ENCODE data around the gene ST13. TPM values are rescaled to one million over a fixed set of nuclear protein-coding genes. Genes with fewer than 3 reads are reported as not detected.

ST13 gene
- total RNA-seq = 100 to 1,000 TPM; 108 to 231 (median 205) TPM
- 100 to 1,000 TPM in 1 of 2 donors, 10 to 100 TPM in 1; 40.0 to 155 TPM for polyA plus RNA-seq
- long read RNA-seq, donor 1, transcript ST13-201 (12 exons, 3,595 nt) = major isoform, 221 of 265 reads
- long read RNA-seq, donor 1, partial matches to known transcripts = 30 of 265 reads
- long read RNA-seq, donor 1, other reads (novel, unspliced or antisense) = 14 of 265 reads
- long read RNA-seq, donor 2, transcript ST13-201 (12 exons, 3,595 nt) = major isoform, 956 of 1,076 reads
- long read RNA-seq, donor 2, partial matches to known transcripts = 54 of 1,076 reads
- long read RNA-seq, donor 2, other reads (novel, unspliced or antisense) = 66 of 1,076 reads
- long read RNA-seq, donor 3, transcript ST13-201 (12 exons, 3,595 nt) = major isoform, 188 of 221 reads
- long read RNA-seq, donor 3, partial matches to known transcripts = 19 of 221 reads
- long read RNA-seq, donor 3, other reads (novel, unspliced or antisense) = 14 of 221 reads

- ATAC-seq = peak; percentile 97 to 99 (median 99)
- peak within 1 kb of the TSS; percentile 60 to 98 (median 86) for H3K4me3 ChIP-seq
- H3K27ac ChIP-seq = peak within 1 kb of the TSS; percentile 94 to 99 (median 97)
- H3K9me3 ChIP-seq = no peaks in the 10 kb centered on the region
- peak; percentile 98 to 99 (median 98) for DNase-seq
- TF ChIP-seq CTCF (IDR thresholded peaks at IDR 0.05) = peak in 8 of 12 donors; percentile 5 to 43 (median 22)
- TF ChIP-seq POLR2A (IDR thresholded peaks at IDR 0.05) = peak in 1 of 2 donors; percentile 76
- H3K27me3 ChIP-seq = no peaks in the 10 kb centered on the region
- 0 to 1% (median 1%) methylated on average over 51 to 63 of the region's 63 CpGs for WGBS, 4 donors
- intact Hi-C loops (cut with DNase I) = loop anchor here in 2 of 10 donors (2.0 kb wide), 1 partner anchor 38 kb away; the partner anchor contains the start of gene SLC25A17 (in 2 of the 2)
- peaks cover 0 to 16% (median 12%) of the 10 kb centered on the region in 9 donors for H3K36me3 ChIP-seq
- peaks cover 4 to 55% (median 43%) of the 10 kb centered on the region in 12 donors for H3K4me1 ChIP-seq
Observed at GRCh38 chr22:40856513-40857308, at the start of gene ST13, which contains the start of gene XPNPEP3. Gene ST13, minus strand, starts transcription at chr22:40856639. Its CDS starts 99 bp downstream, at chr22:40856540. Gene XPNPEP3, plus strand, starts transcription at chr22:40857148. Its CDS starts 34 bp downstream, at chr22:40857182.

- H3K4me3 ChIP-seq = no peak overlapping the region
- TF ChIP-seq POLR2A (IDR thresholded peaks at IDR 0.05) = no peak
- no peak for TF ChIP-seq CTCF (IDR thresholded peaks at IDR 0.05)
- H3K27me3 ChIP-seq = no peaks in the 10 kb centered on the region
- H3K4me1 ChIP-seq = peaks cover 0 to 12% (median 0%) of the 10 kb centered on the region in 12 donors
- H3K27ac ChIP-seq = peak overlapping the region in 1 of 12 donors; percentile 61
- intact Hi-C loops (cut with DNase I) = no loop called here
- WGBS, 4 donors = 82 to 96% (median 93%) methylated on average over 1 of the region's 1 CpG
- ATAC-seq = no peak
- H3K36me3 ChIP-seq = peaks cover 0 to 47% (median 32%) of the 10 kb centered on the region in 9 donors
- no peaks in the 10 kb centered on the region for H3K9me3 ChIP-seq
- no peak for DNase-seq
Observed at GRCh38 chr22:40904101-40904500, 47.7 kb upstream of the ST13 start.

GRCh38 chr22:40898850-40899357, 42.5 kb upstream of the ST13 start:
- Histone ChIP-seq H3K4me3 (no peak overlapping the region), H3K4me1 (peaks cover 0 to 12% (median 0%) of the 10 kb centered on the region in 12 donors), H3K9me3 (no peaks in the 10 kb centered on the region), H3K27me3 (no peaks in the 10 kb centered on the region), H3K27ac (no peak overlapping the region), H3K36me3 (peaks cover 0 to 20% (median 2%) of the 10 kb centered on the region in 9 donors)
- intact Hi-C loops (cut with DNase I) = loop anchor here in 1 of 10 donors (10.0 kb wide), 1 partner anchor 214 kb away; no protein-coding TSS in a partner anchor
- WGBS, 4 donors = 45 to 50% (median 47%) methylated on average over 3 of the region's 3 CpGs
- no peak for DNase-seq
- no peak for TF ChIP-seq POLR2A (IDR thresholded peaks at IDR 0.05)
- TF ChIP-seq CTCF (IDR thresholded peaks at IDR 0.05) = peak in 11 of 12 donors; percentile 7 to 60 (median 48)
- ATAC-seq = peak in 1 of 4 donors; percentile 30
